Measurements from ENCODE around the gene G2E3.

The G2E3 gene

GRCh38 chr14:30585204-30585603 lies 26.2 kb downstream of the G2E3 start:
- no peak for TF ChIP-seq CTCF (IDR thresholded peaks at IDR 0.05; ENCODE audit: low read length, missing control alignments)
- H3K4me3 ChIP-seq (replicated peaks; ENCODE audit: low read depth, low read length) = no peak overlapping the region
- DNase-seq (ENCODE audit: low read depth) = no peak

- H3K4me3 ChIP-seq (replicated peaks; ENCODE audit: low read depth, low read length) = no peak overlapping the region
- DNase-seq (ENCODE audit: low read depth) = no peak
- no peak for TF ChIP-seq CTCF (IDR thresholded peaks at IDR 0.05; ENCODE audit: low read length, missing control alignments)
Measured at GRCh38 chr14:30587141-30587540, 28.2 kb downstream of the G2E3 start.

- H3K4me3 ChIP-seq (replicated peaks; ENCODE audit: low read depth, low read length) = no peak overlapping the region
- TF ChIP-seq CTCF (IDR thresholded peaks at IDR 0.05; ENCODE audit: low read length, missing control alignments) = no peak
- DNase-seq (ENCODE audit: low read depth) = no peak
Measured at GRCh38 chr14:30588873-30589272, 29.9 kb downstream of the G2E3 start.

- no peak for DNase-seq (ENCODE audit: low read depth)
- no peak for TF ChIP-seq CTCF (IDR thresholded peaks at IDR 0.05; ENCODE audit: low read length, missing control alignments)
- no peak overlapping the region for H3K4me3 ChIP-seq (replicated peaks; ENCODE audit: low read depth, low read length)
Measured at GRCh38 chr14:30596935-30597334, 38.0 kb downstream of the G2E3 start.

GRCh38 chr14:30597504-30597903 lies 38.5 kb downstream of the G2E3 start:
- no peak for TF ChIP-seq CTCF (IDR thresholded peaks at IDR 0.05; ENCODE audit: low read length, missing control alignments)
- DNase-seq (ENCODE audit: low read depth) = no peak
- H3K4me3 ChIP-seq (replicated peaks; ENCODE audit: low read depth, low read length) = no peak overlapping the region

- no peak for TF ChIP-seq CTCF (IDR thresholded peaks at IDR 0.05; ENCODE audit: low read length, missing control alignments)
- H3K4me3 ChIP-seq (replicated peaks; ENCODE audit: low read depth, low read length) = no peak overlapping the region
- no peak for DNase-seq (ENCODE audit: low read depth)
Measured at GRCh38 chr14:30600922-30601918, 42.3 kb downstream of the G2E3 start.

All from fibroblast of pulmonary artery (primary cell).